ENCODE results near the gene PRRX2.

- TF ChIP-seq, protein P1, sequence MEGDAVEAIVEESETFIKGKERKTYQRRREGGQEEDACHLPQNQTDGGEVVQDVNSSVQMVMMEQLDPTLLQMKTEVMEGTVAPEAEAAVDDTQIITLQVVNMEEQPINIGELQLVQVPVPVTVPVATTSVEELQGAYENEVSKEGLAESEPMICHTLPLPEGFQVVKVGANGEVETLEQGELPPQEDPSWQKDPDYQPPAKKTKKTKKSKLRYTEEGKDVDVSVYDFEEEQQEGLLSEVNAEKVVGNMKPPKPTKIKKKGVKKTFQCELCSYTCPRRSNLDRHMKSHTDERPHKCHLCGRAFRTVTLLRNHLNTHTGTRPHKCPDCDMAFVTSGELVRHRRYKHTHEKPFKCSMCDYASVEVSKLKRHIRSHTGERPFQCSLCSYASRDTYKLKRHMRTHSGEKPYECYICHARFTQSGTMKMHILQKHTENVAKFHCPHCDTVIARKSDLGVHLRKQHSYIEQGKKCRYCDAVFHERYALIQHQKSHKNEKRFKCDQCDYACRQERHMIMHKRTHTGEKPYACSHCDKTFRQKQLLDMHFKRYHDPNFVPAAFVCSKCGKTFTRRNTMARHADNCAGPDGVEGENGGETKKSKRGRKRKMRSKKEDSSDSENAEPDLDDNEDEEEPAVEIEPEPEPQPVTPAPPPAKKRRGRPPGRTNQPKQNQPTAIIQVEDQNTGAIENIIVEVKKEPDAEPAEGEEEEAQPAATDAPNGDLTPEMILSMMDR (IDR thresholded peaks at IDR 0.05; ENCODE audit: poor library complexity), result no peak
- no peak for TF ChIP-seq EZH2 (IDR thresholded peaks at IDR 0.05; ENCODE audit: borderline replicate concordance)
Observed at GRCh38 chr9:129692534-129692933, 27.1 kb downstream of the PRRX2 start.
